ENCODE results near the gene ARL5A. TPM values are rescaled to one million over a fixed set of nuclear protein-coding genes. Genes with fewer than 3 reads are reported as not detected.

The ARL5A gene
- total and polyA plus RNA-seq, 9 of the 15 experiments (the other 6 are each of a cell fraction or from before 2014, with no cell fraction given) = 16.3 to 117 (median 88.4) TPM

DNA sequence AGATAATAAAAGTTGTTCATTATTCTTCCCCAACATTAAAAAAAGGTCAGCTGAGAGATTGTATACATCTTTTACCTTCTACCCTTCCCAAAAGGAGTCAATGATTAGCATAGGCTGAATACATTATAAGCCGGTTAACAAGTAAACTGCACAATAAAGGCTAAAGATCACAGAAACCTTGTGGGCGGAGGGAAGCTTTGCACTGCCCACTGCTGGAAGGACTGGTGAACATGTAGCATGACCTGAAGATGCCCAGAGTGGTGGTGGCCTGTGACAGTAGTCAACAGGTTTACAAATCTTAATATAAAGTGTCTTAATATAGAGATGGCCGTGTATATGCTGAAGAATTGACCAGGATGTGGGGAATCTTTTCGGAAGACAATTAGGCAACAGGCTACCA, 35.6 kb downstream of the ARL5A start:
- no peak overlapping the region for H3K4me2 ChIP-seq (ENCODE audit: insufficient read depth, low read length)
- FAIRE-seq (no peak), DNase-seq (ENCODE audit: extremely low read depth in 1 of 4, low spot score in 3 of 4) (no peak), ATAC-seq (peak; percentile 64)
- H3K4me3 ChIP-seq = no peak overlapping the region
- BruUV-seq (replicated peaks) = no TSS peak
- H3K9me1 ChIP-seq (ENCODE audit: control insufficient read depth, insufficient read depth, low read length) = no peaks in the 10 kb centered on the region
- intact Hi-C loops (cut with micrococcal nuclease) (no loop called here), in situ Hi-C loops (cut with MboI) (no loop called here)
- H2AFZ ChIP-seq (ENCODE audit: low read depth, low read length) = no peak overlapping the region
- H3K36me3 ChIP-seq (ENCODE audit: control insufficient read depth, insufficient read depth, low read length) = peaks cover 29% of the 10 kb centered on the region
- ChIA-PET POLR2A (no interaction called here), CTCF (ENCODE audit: low intra/inter-chr PET ratio) (no interaction called here)
- 92% methylated on average over 4 of the region's 4 CpGs for WGBS (ENCODE audit: insufficient coverage, low coverage, missing lambda C conversion rate)
- H3K27me3 ChIP-seq (ENCODE audit: control insufficient read depth in 2 of 2, insufficient read depth in 2 of 2, low read length in 2 of 2) = no peaks in the 10 kb centered on the region
- H3K4me1 ChIP-seq (replicated peaks in 1 of 2; ENCODE audit: control insufficient read depth in 2 of 2, insufficient read depth in 2 of 2, low read length in 2 of 2) = peaks cover 13 to 22% of the 10 kb centered on the region in 2 experiments; a peak in 4 of 5 replicates
- H3K79me2 ChIP-seq (ENCODE audit: control insufficient read depth, insufficient read depth, low read length) = no peaks in the 10 kb centered on the region
- no peaks in the 10 kb centered on the region for H4K20me1 ChIP-seq (replicated peaks; ENCODE audit: control insufficient read depth, insufficient read depth, low read length)
- H3K9me3 ChIP-seq (replicated peaks; ENCODE audit: control insufficient read depth, insufficient read depth, low read depth, low read length) = no peaks in the 10 kb centered on the region
- H3K9ac ChIP-seq (ENCODE audit: insufficient read depth in 1 of 2, low read depth in 2 of 2, low read length in 2 of 2) = no peak overlapping the region
- H3K27ac ChIP-seq (ENCODE audit: extremely low read depth, low read depth, low read length) = no peak overlapping the region
- TF ChIP-seq BRD9 (IDR thresholded peaks at IDR 0.05; ENCODE audit: low read depth, partially characterized antibody) (no peak), DNMT1 (IDR thresholded peaks at IDR 0.05) (no peak), SRF (CRISPR knock-in tag; IDR thresholded peaks at IDR 0.05) (no peak), SAP30 (IDR thresholded peaks at IDR 0.05; ENCODE audit: borderline replicate concordance, insufficient read depth, low read depth, low read length, poor library complexity, severe bottlenecking) (no peak), COPS2 (conservative IDR thresholded peaks at IDR 0.05) (no peak), RAD21 (CRISPR knock-in tag; conservative IDR thresholded peaks at IDR 0.05 in 1 of 2, IDR thresholded peaks at IDR 0.05 in 1 of 2) (peak; percentile 20 to 65; a peak in 2 of 4 replicates), HES1 (IDR thresholded peaks at IDR 0.05; ENCODE audit: low read depth) (no peak), ZNF639 (CRISPR knock-in tag; conservative IDR thresholded peaks at IDR 0.05 in 1 of 2, IDR thresholded peaks at IDR 0.05 in 1 of 2) (no peak), CREB3 (tag; conservative IDR thresholded peaks at IDR 0.05; ENCODE audit: low read depth) (no peak), ZNF175 (CRISPR knock-in tag; IDR thresholded peaks at IDR 0.05; ENCODE audit: low read depth) (0 out of 2 replicates have a peak, but pooled peaks have one; percentile 1)
- TF ChIP-seq, protein P1, sequence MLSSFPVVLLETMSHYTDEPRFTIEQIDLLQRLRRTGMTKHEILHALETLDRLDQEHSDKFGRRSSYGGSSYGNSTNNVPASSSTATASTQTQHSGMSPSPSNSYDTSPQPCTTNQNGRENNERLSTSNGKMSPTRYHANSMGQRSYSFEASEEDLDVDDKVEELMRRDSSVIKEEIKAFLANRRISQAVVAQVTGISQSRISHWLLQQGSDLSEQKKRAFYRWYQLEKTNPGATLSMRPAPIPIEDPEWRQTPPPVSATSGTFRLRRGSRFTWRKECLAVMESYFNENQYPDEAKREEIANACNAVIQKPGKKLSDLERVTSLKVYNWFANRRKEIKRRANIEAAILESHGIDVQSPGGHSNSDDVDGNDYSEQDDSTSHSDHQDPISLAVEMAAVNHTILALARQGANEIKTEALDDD (IDR thresholded peaks at IDR 0.05) = 0 out of 2 replicates have a peak, but pooled peaks have one; percentile 35
- TF ChIP-seq, protein P2, sequence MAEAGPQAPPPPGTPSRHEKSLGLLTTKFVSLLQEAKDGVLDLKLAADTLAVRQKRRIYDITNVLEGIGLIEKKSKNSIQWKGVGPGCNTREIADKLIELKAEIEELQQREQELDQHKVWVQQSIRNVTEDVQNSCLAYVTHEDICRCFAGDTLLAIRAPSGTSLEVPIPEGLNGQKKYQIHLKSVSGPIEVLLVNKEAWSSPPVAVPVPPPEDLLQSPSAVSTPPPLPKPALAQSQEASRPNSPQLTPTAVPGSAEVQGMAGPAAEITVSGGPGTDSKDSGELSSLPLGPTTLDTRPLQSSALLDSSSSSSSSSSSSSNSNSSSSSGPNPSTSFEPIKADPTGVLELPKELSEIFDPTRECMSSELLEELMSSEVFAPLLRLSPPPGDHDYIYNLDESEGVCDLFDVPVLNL (CRISPR knock-in tag; IDR thresholded peaks at IDR 0.05; ENCODE audit: low read depth) = no peak
- TF ChIP-seq, protein P3, sequence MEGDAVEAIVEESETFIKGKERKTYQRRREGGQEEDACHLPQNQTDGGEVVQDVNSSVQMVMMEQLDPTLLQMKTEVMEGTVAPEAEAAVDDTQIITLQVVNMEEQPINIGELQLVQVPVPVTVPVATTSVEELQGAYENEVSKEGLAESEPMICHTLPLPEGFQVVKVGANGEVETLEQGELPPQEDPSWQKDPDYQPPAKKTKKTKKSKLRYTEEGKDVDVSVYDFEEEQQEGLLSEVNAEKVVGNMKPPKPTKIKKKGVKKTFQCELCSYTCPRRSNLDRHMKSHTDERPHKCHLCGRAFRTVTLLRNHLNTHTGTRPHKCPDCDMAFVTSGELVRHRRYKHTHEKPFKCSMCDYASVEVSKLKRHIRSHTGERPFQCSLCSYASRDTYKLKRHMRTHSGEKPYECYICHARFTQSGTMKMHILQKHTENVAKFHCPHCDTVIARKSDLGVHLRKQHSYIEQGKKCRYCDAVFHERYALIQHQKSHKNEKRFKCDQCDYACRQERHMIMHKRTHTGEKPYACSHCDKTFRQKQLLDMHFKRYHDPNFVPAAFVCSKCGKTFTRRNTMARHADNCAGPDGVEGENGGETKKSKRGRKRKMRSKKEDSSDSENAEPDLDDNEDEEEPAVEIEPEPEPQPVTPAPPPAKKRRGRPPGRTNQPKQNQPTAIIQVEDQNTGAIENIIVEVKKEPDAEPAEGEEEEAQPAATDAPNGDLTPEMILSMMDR (IDR thresholded peaks at IDR 0.05 in 2 of 3, conservative IDR thresholded peaks at IDR 0.05 in 1 of 3; ENCODE audit: insufficient read depth in 2 of 3, low read depth in 1 of 3, low read length in 3 of 3) = peak; percentile 46 to 55 (median 48)

Data from K562 (cell line).